ENCODE measurements around the gene AARS2. TPM values are rescaled to one million over a fixed set of nuclear protein-coding genes. Genes with fewer than 3 reads are reported as not detected.
A peak's percentile ranks its signal among the peaks of the same experiment; 100 is the strongest.

The AARS2 gene
- total and polyA plus RNA-seq, 2 of the 4 experiments (the other 2 are of a cell fraction) = 9.1 to 10.4 TPM

GRCh38 chr6:44265007-44265721, 48.0 kb downstream of the AARS2 start, which contains the start of gene NFKBIE (continued):
- TF ChIP-seq, protein P1, sequence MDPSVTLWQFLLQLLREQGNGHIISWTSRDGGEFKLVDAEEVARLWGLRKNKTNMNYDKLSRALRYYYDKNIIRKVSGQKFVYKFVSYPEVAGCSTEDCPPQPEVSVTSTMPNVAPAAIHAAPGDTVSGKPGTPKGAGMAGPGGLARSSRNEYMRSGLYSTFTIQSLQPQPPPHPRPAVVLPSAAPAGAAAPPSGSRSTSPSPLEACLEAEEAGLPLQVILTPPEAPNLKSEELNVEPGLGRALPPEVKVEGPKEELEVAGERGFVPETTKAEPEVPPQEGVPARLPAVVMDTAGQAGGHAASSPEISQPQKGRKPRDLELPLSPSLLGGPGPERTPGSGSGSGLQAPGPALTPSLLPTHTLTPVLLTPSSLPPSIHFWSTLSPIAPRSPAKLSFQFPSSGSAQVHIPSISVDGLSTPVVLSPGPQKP (IDR thresholded peaks at IDR 0.05; ENCODE audit: borderline replicate concordance, low read depth, low read length) = no peak
- TF ChIP-seq FOS (IDR thresholded peaks at IDR 0.05; ENCODE audit: low read depth, low read length) (no peak), POLR2A (IDR thresholded peaks at IDR 0.05; ENCODE audit: low read depth, low read length) (peak; percentile 98)

All from IMR-90 (cell line).